IMR-90 (cell line): ENCODE measurements around the gene TK2. TPM values are rescaled to one million over a fixed set of nuclear protein-coding genes. Genes with fewer than 3 reads are reported as not detected.

ENCODE experiments used
- ATAC-seq: fragments of 200-7000 bp; cut with Tn5 transposase; 2 replicates; pipeline ENCODE4 v1.9.1; 2020; ENCODE audit warnings: low read depth, mild to moderate bottlenecking, moderate library complexity
- BruUV-seq: library from RNA; stranded (reverse); fragments of 400-500 nt; replicated peaks from 2 replicates; lab custom pipeline; 2021; lab: Mats Ljungman, UMichigan
- CTCF ChIA-PET: fragments of 300-600 bp; formaldehyde crosslinking; extraction: SDS; loops from one replicate; lab custom pipeline; 2021; ENCODE audit warnings: antibody characterized with exemption; lab: Yijun Ruan, JAX
- POLR2A ChIA-PET: fragments of 300-600 bp; sonication (Branson Sonifier 250); formaldehyde crosslinking; loops from one replicate; lab custom pipeline; 2022; ENCODE audit warnings: antibody characterized with exemption; ENCODE audit not compliant: unreplicated experiment; lab: Charles Lee
- DNase-seq: peaks from one replicate; pipeline ENCODE4 v3.0.0; 2013
- H2AFZ ChIP-seq: replicated peaks from 2 replicates; pipeline ENCODE3; 2013; ENCODE audit warnings: low read length, mild to moderate bottlenecking; ENCODE audit not compliant: poor library complexity
- H2AK5ac ChIP-seq: 2 replicates; pipeline ENCODE4 v1.6.1; 2013; ENCODE audit warnings: low read depth, low read length, inconsistent platforms
- H2AK9ac ChIP-seq: replicated peaks from 2 replicates; pipeline ENCODE3; 2013; ENCODE audit warnings: mild to moderate bottlenecking, low read depth, low read length, moderate library complexity; ENCODE audit not compliant: poor library complexity
- H2BK120ac ChIP-seq: 2 replicates; pipeline ENCODE4 v1.6.1; 2013; ENCODE audit warnings: low read depth, low read length, inconsistent platforms
- H2BK15ac ChIP-seq: 3 replicates; pipeline ENCODE4 v1.6.1; 2013; ENCODE audit warnings: low read depth, low read length, inconsistent platforms
- H2BK20ac ChIP-seq: 2 replicates; pipeline ENCODE4 v1.6.1; 2013; ENCODE audit warnings: low read depth, mild to moderate bottlenecking, inconsistent platforms, low read length, moderate library complexity
- H2BK5ac ChIP-seq: 2 replicates; pipeline ENCODE4 v1.6.1; 2013; ENCODE audit warnings: mild to moderate bottlenecking, low read depth, low read length, inconsistent platforms; ENCODE audit not compliant: poor library complexity, severe bottlenecking
- H3K14ac ChIP-seq: replicated peaks from 2 replicates; pipeline ENCODE4 v1.6.1; 2013; ENCODE audit warnings: low read depth, low read length, inconsistent platforms
- H3K18ac ChIP-seq: 2 replicates; pipeline ENCODE4 v1.6.1; 2013; ENCODE audit warnings: low read depth, low read length, control low read depth
- H3K23ac ChIP-seq: 2 replicates; pipeline ENCODE4 v1.6.1; 2013; ENCODE audit warnings: low read depth, low read length, inconsistent platforms
- H3K27ac ChIP-seq: 2 replicates; pipeline ENCODE4 v1.5.1; 2013; ENCODE audit warnings: mild to moderate bottlenecking, control low read depth, low read length; ENCODE audit not compliant: insufficient read depth
- H3K27me3 ChIP-seq: 2 replicates; pipeline ENCODE4 v1.6.1; 2013; ENCODE audit warnings: low read length; ENCODE audit not compliant: control insufficient read depth, insufficient read depth
- H3K36me3 ChIP-seq: 2 replicates; pipeline ENCODE4 v1.6.1; 2013; ENCODE audit warnings: low read length, mixed read lengths; ENCODE audit not compliant: control insufficient read depth, insufficient read depth
- H3K4ac ChIP-seq: 2 replicates; pipeline ENCODE4 v1.6.1; 2013; ENCODE audit warnings: low read depth, low read length, inconsistent platforms
- H3K4me1 ChIP-seq: 2 replicates; pipeline ENCODE4 v1.6.1; 2013; ENCODE audit warnings: low read length, mixed read lengths; ENCODE audit not compliant: control insufficient read depth, insufficient read depth
- H3K4me2 ChIP-seq: 2 replicates; pipeline ENCODE4 v1.6.1; 2013; ENCODE audit warnings: low read depth, mild to moderate bottlenecking, control low read depth, low read length, moderate library complexity
- H3K4me3 ChIP-seq: 2 replicates; pipeline ENCODE4 v1.5.1; 2013; ENCODE audit warnings: low read depth, mild to moderate bottlenecking, control low read depth, low read length, moderate library complexity; ENCODE audit not compliant: insufficient read depth
- H3K56ac ChIP-seq: 2 replicates; pipeline ENCODE4 v1.6.1; 2013; ENCODE audit warnings: low read length, inconsistent platforms; ENCODE audit not compliant: insufficient read depth; ENCODE audit errors: extremely low read depth
- H3K79me1 ChIP-seq, 2 experiments: 2 replicates each; pipeline ENCODE4 v1.6.1; 2013; ENCODE audit warnings: low read length in 2 of 2, inconsistent platforms in 1 of 2, low read depth in 1 of 2
- H3K9ac ChIP-seq: 2 replicates; pipeline ENCODE4 v1.6.1; 2013; ENCODE audit warnings: low read depth, low read length, control low read depth
- H3K9me1 ChIP-seq: 2 replicates; pipeline ENCODE4 v1.6.1; 2013; ENCODE audit warnings: low read length, inconsistent platforms; ENCODE audit not compliant: insufficient read depth
- H3K9me3 ChIP-seq: 2 replicates; pipeline ENCODE4 v1.6.1; 2013; ENCODE audit warnings: low read length; ENCODE audit not compliant: control insufficient read depth, insufficient read depth
- H4K20me1 ChIP-seq: 2 replicates; pipeline ENCODE4 v1.6.1; 2013; ENCODE audit warnings: low read length, inconsistent platforms; ENCODE audit not compliant: insufficient read depth
- H4K5ac ChIP-seq: 2 replicates; pipeline ENCODE4 v1.6.1; 2013; ENCODE audit warnings: mild to moderate bottlenecking, low read depth, low read length, control low read depth
- H4K8ac ChIP-seq, 2 experiments: 2 replicates each; pipeline ENCODE4 v1.6.1; 2013; ENCODE audit warnings: low read depth in 2 of 2, low read length in 2 of 2, control low read depth in 1 of 2, inconsistent platforms in 1 of 2
- H4K91ac ChIP-seq: 2 replicates; pipeline ENCODE4 v1.6.1; 2013; ENCODE audit warnings: low read depth, low read length, inconsistent platforms; ENCODE audit not compliant: insufficient read depth
- BHLHE40 ChIP-seq: fragments of 150-350 bp; IDR thresholded peaks from 2 replicates; pipeline ENCODE4 v1.6.1; 2016; ENCODE audit warnings: mild to moderate bottlenecking, low read depth, low read length
- FOS ChIP-seq: fragments of 150-350 bp; IDR thresholded peaks from 2 replicates; pipeline ENCODE4 v1.6.1; 2016; ENCODE audit warnings: low read depth, low read length
- MXI1 ChIP-seq: IDR thresholded peaks from 2 replicates; pipeline ENCODE4 v1.6.1; 2012; ENCODE audit warnings: low read depth, mild to moderate bottlenecking, low read length, moderate library complexity, borderline replicate concordance
- POLR2A ChIP-seq: IDR thresholded peaks from 2 replicates; pipeline ENCODE4 v1.6.1; 2012; ENCODE audit warnings: mild to moderate bottlenecking, low read depth, low read length
- RCOR1 ChIP-seq: IDR thresholded peaks from 2 replicates; pipeline ENCODE4 v1.6.1; 2012; ENCODE audit warnings: mild to moderate bottlenecking, low read length, improper control_type of control experiment; ENCODE audit not compliant: insufficient replicate concordance
- WGBS, 2 experiments: methylation state at CpG; one replicate each; pipeline versions ENCODE4 v1.1.5 to v1.1.7; 2013; ENCODE audit warnings: missing lambda C conversion rate in 2 of 2; ENCODE audit not compliant: insufficient read length in 1 of 2; ENCODE audit errors: extremely low coverage in 2 of 2; 5-methylcytosine and 5-hydroxymethylcytosine counted together
- dilution Hi-C: fragments of 300-500 bp; cut with HindIII; formaldehyde crosslinking; loops from one replicate; pipeline ENCODE4 v1.14.3; 2018; ENCODE audit warnings: low sequenced_read_pairs; ENCODE audit not compliant: unreplicated experiment
- in situ Hi-C: fragments of 300-500 bp; cut with MboI; formaldehyde crosslinking; loops from 3 replicates; pipeline ENCODE4 v1.14.3; 2019; ENCODE audit warnings: low sequenced_read_pairs, inconsistent platforms, mixed read lengths
- intact Hi-C: fragments of 100-400 bp; cut with micrococcal nuclease; formaldehyde crosslinking; loops from 2 replicates; pipeline ENCODE4 v1.10.0; 2022
- polyA plus RNA-seq, 3 experiments: library from polyadenylated mRNA; depleted of rRNA; stranded (reverse); fragments of >200 nt; gene quantifications; 2 replicates each; pipeline ENCODE4 v1.2.3, GENCODE V29; 2012; ENCODE audit warnings: low replicate concordance in 1 of 3
- total RNA-seq: library from RNA; depleted of rRNA; stranded (reverse); fragments of >200 nt; gene quantifications from 2 replicates; pipeline ENCODE4 v1.2.3, GENCODE V29; 2012
- TF ChIP-seq, protein P1 (sequence below): fragments of 150-350 bp; IDR thresholded peaks from 2 replicates; pipeline ENCODE4 v1.6.1; 2017; ENCODE audit warnings: mild to moderate bottlenecking, antibody characterized with exemption, low read length, low read depth

TK2 gene
- total and polyA plus RNA-seq, 2 of the 4 experiments (the other 2 are of a cell fraction), result 14.7 to 16.5 TPM

- Histone ChIP-seq H4K8ac (peak within 1 kb of the TSS; percentile 98 to 100), H4K91ac (peak within 1 kb of the TSS; percentile 99), H2AK5ac (peak within 1 kb of the TSS; percentile 91), H4K5ac (peak within 1 kb of the TSS; percentile 94), H3K9me3 (no peaks in the 10 kb centered on the region), H2BK5ac (peak within 1 kb of the TSS; percentile 96), H3K4me2 (peak within 1 kb of the TSS; percentile 85), H3K14ac (peak within 1 kb of the TSS; percentile 98), H3K56ac (peak within 1 kb of the TSS; percentile 93), H3K23ac (peak within 1 kb of the TSS; percentile 94), H3K27me3 (no peaks in the 10 kb centered on the region), H4K20me1 (no peaks in the 10 kb centered on the region), H2AFZ (peak within 1 kb of the TSS; percentile 100), H3K79me1 (peaks cover 54 to 64% of the 10 kb centered on the region in 2 experiments), H3K36me3 (peaks cover under 1% of the 10 kb centered on the region; the same call in 1 of the 2 replicates), H2AK9ac (peak within 1 kb of the TSS; percentile 95), H3K4ac (peak within 1 kb of the TSS; percentile 98), H3K4me3 (peak within 1 kb of the TSS; percentile 60), H3K9ac (peak within 1 kb of the TSS; percentile 93), H3K9me1 (peaks cover 16% of the 10 kb centered on the region; the same call in 1 of the 2 replicates), H2BK15ac (peak within 1 kb of the TSS; percentile 56; the same call in 2 of the 3 replicates), H2BK20ac (peak within 1 kb of the TSS; percentile 40; the same call in 1 of the 2 replicates), H3K4me1 (peaks cover 7% of the 10 kb centered on the region), H2BK120ac (peak within 1 kb of the TSS; percentile 74), H3K27ac (peak within 1 kb of the TSS; percentile 96), H3K18ac (peak within 1 kb of the TSS; percentile 80)
- dilution Hi-C loops (no loop called here), intact Hi-C loops (loop anchor here (2.0 kb wide), 1 partner anchor 52 kb away; the partner anchor contains the start of gene CMTM3), in situ Hi-C loops (loop anchor here (5.0 kb wide), 1 partner anchor 50 kb away; the partner anchor contains the start of gene CMTM3)
- 0 out of 2 replicates have a peak, but pooled peaks have one; percentile 40 for TF ChIP-seq MXI1
- TF ChIP-seq POLR2A, result no peak
- TF ChIP-seq, protein P1, sequence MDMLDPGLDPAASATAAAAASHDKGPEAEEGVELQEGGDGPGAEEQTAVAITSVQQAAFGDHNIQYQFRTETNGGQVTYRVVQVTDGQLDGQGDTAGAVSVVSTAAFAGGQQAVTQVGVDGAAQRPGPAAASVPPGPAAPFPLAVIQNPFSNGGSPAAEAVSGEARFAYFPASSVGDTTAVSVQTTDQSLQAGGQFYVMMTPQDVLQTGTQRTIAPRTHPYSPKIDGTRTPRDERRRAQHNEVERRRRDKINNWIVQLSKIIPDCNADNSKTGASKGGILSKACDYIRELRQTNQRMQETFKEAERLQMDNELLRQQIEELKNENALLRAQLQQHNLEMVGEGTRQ, result 0 out of 2 replicates have a peak, but pooled peaks have one; percentile 5
- TF ChIP-seq RCOR1, result peak; percentile 53
- TF ChIP-seq BHLHE40, result 0 out of 2 replicates have a peak, but pooled peaks have one; percentile 5
- TF ChIP-seq FOS, result no peak
- ChIA-PET POLR2A (interaction anchor here (0.6 to 1.0 kb wide), 3 partner anchors 29 to 203 kb away, joined by 3 to 8 read pairs (median 3); no protein-coding TSS in a partner anchor), CTCF (interaction anchor here (0.6 to 0.8 kb wide), 2 partner anchors 18 to 147 kb away, joined by 3 read pairs; no protein-coding TSS in a partner anchor)
- WGBS, 2 experiments, result 18% methylated on average over 40 of the region's 63 CpGs; no CpG with 5 or more reads in 1 of the 2 experiments
- BruUV-seq, result no TSS peak
- DNase-seq (peak; percentile 83), ATAC-seq (peak; percentile 79)
Observed at GRCh38 chr16:66552286-66553177, 2.6 kb upstream of the TK2 start, which contains the start of gene CKLF. TSS of gene CKLF (plus strand) at chr16:66552576. CDS start at chr16:66552716, 140 bp downstream.
